SK-N-SH (cell line): Measurements from ENCODE around the gene TAGLN2. TPM values are rescaled to one million over a fixed set of nuclear protein-coding genes. Genes with fewer than 3 reads are reported as not detected.
A peak's percentile ranks its signal among the peaks of the same experiment; 100 is the strongest.

Experiments used
- CTCF ChIA-PET: fragments of 300-600, 350-600 bp; formaldehyde crosslinking; extraction: SDS; loops from one replicate; lab custom pipeline; 2021; lab: Yijun Ruan, JAX
- POLR2A ChIA-PET: fragments of 350-600 bp; sonication (Branson Sonifier 250); formaldehyde crosslinking; extraction: SDS; loops from one replicate; lab custom pipeline; 2020; ENCODE audit warnings: antibody characterized with exemption, inconsistent platforms; lab: Yijun Ruan, JAX
- DNase-seq: peaks from one replicate; pipeline ENCODE4 v3.0.0; 2012
- H2AFZ ChIP-seq: fragments of 200-600 bp; sonication (generic); 2 replicates; pipeline ENCODE4 v1.8.1; 2016; ENCODE audit warnings: antibody characterized with exemption, mild to moderate bottlenecking, low read depth
- H3F3A ChIP-seq: fragments of 200-600 bp; sonication (generic); replicated peaks from 2 replicates; pipeline ENCODE3; 2016; ENCODE audit warnings: antibody characterized with exemption, mild to moderate bottlenecking; ENCODE audit not compliant: insufficient read depth
- H3K27ac ChIP-seq, 2 experiments: fragments of 200-500 bp in 1 of 2; fragments of 200-600 bp in 1 of 2; sonication (Bioruptor generic) in 1 of 2; sonication (generic), shearing (Covaris generic) in 1 of 2; 2 replicates each; pipeline versions ENCODE4 v1.5.1 to v1.6.1; 2014 to 2016; ENCODE audit warnings: low read depth in 2 of 2, inconsistent platforms in 1 of 2, low read length in 1 of 2, mild to moderate bottlenecking in 1 of 2, mixed read lengths in 1 of 2
- H3K27me3 ChIP-seq: fragments of 200-600 bp; sonication (generic), shearing (Covaris generic); 2 replicates; pipeline ENCODE4 v1.6.1; 2016; ENCODE audit warnings: mixed run types; ENCODE audit not compliant: insufficient read depth
- H3K36me3 ChIP-seq, 2 experiments: fragments of 200-500 bp in 1 of 2; fragments of 200-600 bp in 1 of 2; sonication (Bioruptor generic) in 1 of 2; sonication (generic) in 1 of 2; replicated peaks in 1 of 2; 2 replicates each; pipeline versions ENCODE3 to v1.5.1; 2014 to 2016; ENCODE audit warnings: low read length in 1 of 2, mild to moderate bottlenecking in 1 of 2; ENCODE audit not compliant: insufficient read depth in 2 of 2, control insufficient read depth in 1 of 2
- H3K4me1 ChIP-seq, 2 experiments: fragments of 200-500 bp in 1 of 2; fragments of 200-600 bp in 1 of 2; sonication (Bioruptor generic) in 1 of 2; sonication (generic), shearing (Covaris generic) in 1 of 2; 2 replicates each; pipeline versions ENCODE4 v1.5.1 to v1.6.1; 2014 to 2016; ENCODE audit warnings: low read depth in 1 of 2, low read length in 1 of 2, mixed run types in 1 of 2; ENCODE audit not compliant: insufficient read depth in 2 of 2, control insufficient read depth in 1 of 2
- H3K4me2 ChIP-seq: fragments of 200-600 bp; sonication (generic), shearing (Covaris generic); 2 replicates; pipeline ENCODE4 v1.6.1; 2017; ENCODE audit warnings: mixed run types
- H3K4me3 ChIP-seq, 2 experiments: fragments of 200-500 bp in 1 of 2; fragments of 200-600 bp in 1 of 2; sonication (Bioruptor generic) in 1 of 2; sonication (generic), shearing (Covaris generic) in 1 of 2; 2 replicates each; pipeline versions ENCODE4 v1.5.1 to v1.8.1; 2014 to 2016; ENCODE audit warnings: low read depth in 2 of 2, inconsistent platforms in 1 of 2, low read length in 1 of 2, mild to moderate bottlenecking in 1 of 2, mixed read lengths in 1 of 2, moderate library complexity in 1 of 2
- H3K79me2 ChIP-seq: fragments of 200-600 bp; sonication (generic); 2 replicates; pipeline ENCODE4 v1.8.1; 2017; ENCODE audit warnings: mild to moderate bottlenecking; ENCODE audit not compliant: insufficient read depth
- H3K9ac ChIP-seq: fragments of 200-600 bp; sonication (generic); 2 replicates; pipeline ENCODE4 v1.6.1; 2017; ENCODE audit warnings: mixed run types
- H3K9me2 ChIP-seq: fragments of 200-600 bp; sonication (generic); 2 replicates; pipeline ENCODE4 v1.6.1; 2017; ENCODE audit warnings: mixed run types
- H3K9me3 ChIP-seq: fragments of 200-600 bp; sonication (generic); 2 replicates; pipeline ENCODE4 v1.6.1; 2017; ENCODE audit warnings: mixed run types, mild to moderate bottlenecking, moderate library complexity
- H4K20me1 ChIP-seq: fragments of 200-600 bp; sonication (generic); 2 replicates; pipeline ENCODE4 v1.6.1; 2017; ENCODE audit warnings: mild to moderate bottlenecking, mixed run types; ENCODE audit not compliant: insufficient read depth
- CHD2 ChIP-seq: fragments of 150-350 bp; IDR thresholded peaks from 2 replicates; pipeline ENCODE4 v1.6.1; 2018; ENCODE audit warnings: low read length; ENCODE audit not compliant: partially characterized antibody
- ELF1 ChIP-seq: IDR thresholded peaks from 2 replicates; pipeline ENCODE4 v1.4.0; 2012
- EP300 ChIP-seq, 2 experiments: IDR thresholded peaks; 2 replicates each; pipeline versions ENCODE4 v1.4.0 to v1.6.1; 2012; ENCODE audit warnings: borderline replicate concordance in 1 of 2, low read depth in 1 of 2, low read length in 1 of 2
- EZH2phosphoT487 ChIP-seq: fragments of 200-600 bp; sonication (generic); IDR thresholded peaks from 2 replicates; pipeline ENCODE4 v1.6.1; 2017; ENCODE audit warnings: low read depth, mixed run types, mild to moderate bottlenecking, antibody characterized with exemption, moderate library complexity, borderline replicate concordance
- GATA2 ChIP-seq: sonication (generic); formaldehyde crosslinking; IDR thresholded peaks from 2 replicates; pipeline ENCODE4 v1.5.0; 2020; ENCODE audit warnings: mild to moderate bottlenecking, missing genetic modification reagents
- MAX ChIP-seq: IDR thresholded peaks from 2 replicates; pipeline ENCODE4 v1.4.0; 2012; ENCODE audit warnings: low read depth
- NRF1 ChIP-seq: IDR thresholded peaks from 2 replicates; pipeline ENCODE4 v1.6.1; 2012; ENCODE audit warnings: low read depth, mild to moderate bottlenecking, low read length
- RAD21 ChIP-seq: IDR thresholded peaks from 2 replicates; pipeline ENCODE4 v1.6.1; 2012; ENCODE audit warnings: mild to moderate bottlenecking, low read length
- RCOR1 ChIP-seq: fragments of 150-350 bp; IDR thresholded peaks from 2 replicates; pipeline ENCODE4 v1.6.1; 2017; ENCODE audit warnings: antibody characterized with exemption, low read length
- SIN3A ChIP-seq: IDR thresholded peaks from 2 replicates; pipeline ENCODE4 v1.6.1; 2012; ENCODE audit warnings: low read depth, mild to moderate bottlenecking, low read length, moderate library complexity, borderline replicate concordance
- SMC3 ChIP-seq: IDR thresholded peaks from 2 replicates; pipeline ENCODE4 v1.6.1; 2012; ENCODE audit warnings: low read depth, low read length, improper control_type of control experiment
- TAF1 ChIP-seq: IDR thresholded peaks from 2 replicates; pipeline ENCODE4 v1.6.1; 2012; ENCODE audit warnings: low read depth, mild to moderate bottlenecking, low read length, moderate library complexity, borderline replicate concordance
- TEAD4 ChIP-seq: IDR thresholded peaks from 2 replicates; pipeline ENCODE4 v1.4.0; 2012; ENCODE audit warnings: mild to moderate bottlenecking, borderline replicate concordance; ENCODE audit not compliant: insufficient read depth
- YY1 ChIP-seq: IDR thresholded peaks from 2 replicates; pipeline ENCODE4 v1.4.0; 2012; ENCODE audit warnings: low read depth, mild to moderate bottlenecking
- WGBS: methylation state at CpG from one replicate; pipeline ENCODE4 v1.1.6; 2017; ENCODE audit warnings: low lambda C conversion rate; 5-methylcytosine and 5-hydroxymethylcytosine counted together
- polyA plus RNA-seq, 3 experiments: library from polyadenylated mRNA; depleted of rRNA; stranded (reverse); fragments of >200 nt; gene quantifications; 2 replicates each; pipeline ENCODE4 v1.2.3, GENCODE V29; 2012
- TF ChIP-seq, protein P1 (sequence below): IDR thresholded peaks from 2 replicates; pipeline ENCODE4 v1.4.0; 2012; ENCODE audit warnings: low read depth, borderline replicate concordance
- TF ChIP-seq, protein P2 (sequence below): fragments of 200-600 bp; sonication (generic); IDR thresholded peaks from 2 replicates; pipeline ENCODE4 v1.6.1; 2017; ENCODE audit warnings: antibody characterized with exemption, mild to moderate bottlenecking, moderate library complexity
- TF ChIP-seq, protein P3 (sequence below): fragments of 150-350 bp; IDR thresholded peaks from 2 replicates; pipeline ENCODE4 v1.6.1; 2016; ENCODE audit warnings: mild to moderate bottlenecking, low read depth, low read length

Gene TAGLN2
- polyA plus RNA-seq, 1 of the 3 experiments (the other 2 are of a cell fraction): 646 TPM

GRCh38 chr1:159961636-159962035, 36.3 kb upstream of the TAGLN2 start:
- 74% methylated on average over 15 of the region's 15 CpGs for WGBS
- H3K9me2 ChIP-seq: no peaks in the 10 kb centered on the region
- no peak for DNase-seq
- ChIA-PET CTCF (interaction anchor here (13.1 kb wide), 1 partner anchor 45 kb away, joined by 100 read pairs; no protein-coding TSS in a partner anchor), POLR2A (no interaction called here)
- no peak overlapping the region for H3K27ac ChIP-seq
- no peaks in the 10 kb centered on the region for H3K9me3 ChIP-seq
- peaks cover 17% of the 10 kb centered on the region; the same call in 1 of the 2 replicates for H3K27me3 ChIP-seq
- H3K4me1 ChIP-seq: no peaks in the 10 kb centered on the region
- no peaks in the 10 kb centered on the region for H3K36me3 ChIP-seq
- no peak overlapping the region; a peak in 1 of 4 replicates for H3K4me3 ChIP-seq
- H3K9ac ChIP-seq: no peak overlapping the region
- H2AFZ ChIP-seq: peak overlapping the region; percentile 53
- H4K20me1 ChIP-seq: no peaks in the 10 kb centered on the region
- H3K79me2 ChIP-seq: no peaks in the 10 kb centered on the region
- no peak overlapping the region for H3K4me2 ChIP-seq
- H3F3A ChIP-seq: no peaks in the 10 kb centered on the region
- no peak for TF ChIP-seq YY1
- TF ChIP-seq SIN3A: no peak
- no peak for TF ChIP-seq ELF1
- no peak for TF ChIP-seq TAF1
- TF ChIP-seq, protein P1, sequence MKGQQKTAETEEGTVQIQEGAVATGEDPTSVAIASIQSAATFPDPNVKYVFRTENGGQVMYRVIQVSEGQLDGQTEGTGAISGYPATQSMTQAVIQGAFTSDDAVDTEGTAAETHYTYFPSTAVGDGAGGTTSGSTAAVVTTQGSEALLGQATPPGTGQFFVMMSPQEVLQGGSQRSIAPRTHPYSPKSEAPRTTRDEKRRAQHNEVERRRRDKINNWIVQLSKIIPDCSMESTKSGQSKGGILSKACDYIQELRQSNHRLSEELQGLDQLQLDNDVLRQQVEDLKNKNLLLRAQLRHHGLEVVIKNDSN: no peak
- no peak for TF ChIP-seq RCOR1
- TF ChIP-seq CHD2: no peak

DNA sequence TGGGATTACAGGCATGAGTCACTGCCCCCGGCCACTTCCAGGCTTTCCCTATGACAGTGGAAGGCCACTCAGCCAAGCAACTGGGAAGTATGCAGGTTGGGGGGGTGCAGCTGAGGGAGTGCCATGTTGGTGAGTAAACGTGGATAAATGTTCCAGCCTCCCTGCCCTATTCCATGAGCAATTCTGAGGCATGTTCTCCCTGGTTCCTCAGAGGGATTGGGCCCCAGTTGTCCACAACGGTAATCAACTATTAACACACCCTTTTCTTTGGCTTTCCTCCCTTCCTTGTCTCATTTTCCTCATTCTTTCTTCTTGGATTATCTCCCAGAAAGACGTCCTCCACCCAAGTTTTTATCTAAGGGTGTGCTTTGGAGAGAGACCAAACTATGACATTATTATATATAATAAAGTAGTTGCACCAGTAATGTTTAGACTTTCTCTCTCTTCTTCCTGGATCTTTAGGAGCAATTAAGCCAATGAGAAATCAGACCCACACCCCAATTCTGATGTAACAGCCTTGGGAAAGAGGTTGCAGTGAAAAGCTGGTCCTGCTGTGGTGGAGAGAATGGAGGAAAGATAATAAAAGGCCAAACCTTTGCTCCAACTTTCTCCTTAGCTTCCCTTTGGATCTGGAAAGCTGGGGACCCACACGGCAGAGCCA, 35.5 kb upstream of the TAGLN2 start:
- H4K20me1 ChIP-seq: no peaks in the 10 kb centered on the region
- H3F3A ChIP-seq: no peaks in the 10 kb centered on the region
- no peaks in the 10 kb centered on the region for H3K79me2 ChIP-seq
- H3K9me3 ChIP-seq: no peaks in the 10 kb centered on the region
- H3K9ac ChIP-seq: no peak overlapping the region
- no peak overlapping the region; a peak in 1 of 4 replicates for H3K4me3 ChIP-seq
- ChIA-PET POLR2A (no interaction called here), CTCF (interaction anchor here (2.0 to 13.1 kb wide), 2 partner anchors 16 to 46 kb away, joined by 8 to 100 read pairs; partner anchors contain the start of gene IGSF9)
- H3K27ac ChIP-seq: peak overlapping the region in 1 of 2 experiments; percentile 12; a peak in 1 of 4 replicates
- peak overlapping the region; percentile 53 for H2AFZ ChIP-seq
- DNase-seq: no peak
- H3K9me2 ChIP-seq: no peaks in the 10 kb centered on the region
- H3K27me3 ChIP-seq: peaks cover 17% of the 10 kb centered on the region; the same call in 1 of the 2 replicates
- H3K36me3 ChIP-seq: no peaks in the 10 kb centered on the region
- WGBS: 11% methylated on average over 5 of the region's 5 CpGs
- no peak for TF ChIP-seq YY1
- TF ChIP-seq ELF1: no peak
- H3K4me2 ChIP-seq: no peak overlapping the region
- H3K4me1 ChIP-seq: no peaks in the 10 kb centered on the region

DNA sequence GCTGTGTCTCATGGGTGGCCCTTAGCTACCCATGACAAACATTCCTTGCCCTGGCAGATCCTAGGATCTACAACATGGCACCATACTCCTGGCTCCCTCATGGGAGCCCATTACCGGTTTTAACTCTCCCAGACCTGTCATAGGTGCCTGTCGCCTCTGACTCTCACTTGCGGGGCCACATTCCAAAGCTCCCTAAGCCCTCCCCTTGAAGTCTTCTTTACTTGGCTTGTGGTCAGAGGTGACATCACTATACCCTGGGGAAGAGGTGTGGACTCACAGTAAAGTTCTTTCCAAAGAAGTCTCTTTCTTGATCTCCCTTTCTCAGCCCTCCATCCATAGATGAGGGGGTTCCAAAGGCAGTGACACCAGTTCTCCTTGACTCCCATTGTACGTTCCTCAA, 34.1 kb upstream of the TAGLN2 start:
- H3K9ac ChIP-seq: no peak overlapping the region
- H3K4me1 ChIP-seq: no peaks in the 10 kb centered on the region
- H3K9me2 ChIP-seq: no peaks in the 10 kb centered on the region
- H3K9me3 ChIP-seq: no peaks in the 10 kb centered on the region
- DNase-seq: no peak
- no peak overlapping the region for H3K27ac ChIP-seq
- H3K27me3 ChIP-seq: peaks cover 8% of the 10 kb centered on the region; the same call in 1 of the 2 replicates
- POLR2A ChIA-PET: no interaction called here
- CTCF ChIA-PET: interaction anchor here (2.0 to 13.1 kb wide), 2 partner anchors 14 to 47 kb away, joined by 8 to 100 read pairs; partner anchors contain the start of gene IGSF9
- no peaks in the 10 kb centered on the region for H3F3A ChIP-seq
- H2AFZ ChIP-seq: no peak overlapping the region
- H3K4me3 ChIP-seq: no peak overlapping the region
- H4K20me1 ChIP-seq: no peaks in the 10 kb centered on the region
- H3K4me2 ChIP-seq: no peak overlapping the region
- 56% methylated on average over 4 of the region's 4 CpGs for WGBS
- no peaks in the 10 kb centered on the region for H3K36me3 ChIP-seq
- no peaks in the 10 kb centered on the region for H3K79me2 ChIP-seq
- TF ChIP-seq RAD21: no peak
- no peak for TF ChIP-seq SMC3
- no peak for TF ChIP-seq NRF1
- TF ChIP-seq, protein P2, sequence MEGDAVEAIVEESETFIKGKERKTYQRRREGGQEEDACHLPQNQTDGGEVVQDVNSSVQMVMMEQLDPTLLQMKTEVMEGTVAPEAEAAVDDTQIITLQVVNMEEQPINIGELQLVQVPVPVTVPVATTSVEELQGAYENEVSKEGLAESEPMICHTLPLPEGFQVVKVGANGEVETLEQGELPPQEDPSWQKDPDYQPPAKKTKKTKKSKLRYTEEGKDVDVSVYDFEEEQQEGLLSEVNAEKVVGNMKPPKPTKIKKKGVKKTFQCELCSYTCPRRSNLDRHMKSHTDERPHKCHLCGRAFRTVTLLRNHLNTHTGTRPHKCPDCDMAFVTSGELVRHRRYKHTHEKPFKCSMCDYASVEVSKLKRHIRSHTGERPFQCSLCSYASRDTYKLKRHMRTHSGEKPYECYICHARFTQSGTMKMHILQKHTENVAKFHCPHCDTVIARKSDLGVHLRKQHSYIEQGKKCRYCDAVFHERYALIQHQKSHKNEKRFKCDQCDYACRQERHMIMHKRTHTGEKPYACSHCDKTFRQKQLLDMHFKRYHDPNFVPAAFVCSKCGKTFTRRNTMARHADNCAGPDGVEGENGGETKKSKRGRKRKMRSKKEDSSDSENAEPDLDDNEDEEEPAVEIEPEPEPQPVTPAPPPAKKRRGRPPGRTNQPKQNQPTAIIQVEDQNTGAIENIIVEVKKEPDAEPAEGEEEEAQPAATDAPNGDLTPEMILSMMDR: no peak
- no peak for TF ChIP-seq EP300 (IDR thresholded peaks at IDR 0.05; ENCODE audit: borderline replicate concordance in 1 of 2, low read depth in 1 of 2, low read length in 1 of 2)
- TF ChIP-seq, protein P3, sequence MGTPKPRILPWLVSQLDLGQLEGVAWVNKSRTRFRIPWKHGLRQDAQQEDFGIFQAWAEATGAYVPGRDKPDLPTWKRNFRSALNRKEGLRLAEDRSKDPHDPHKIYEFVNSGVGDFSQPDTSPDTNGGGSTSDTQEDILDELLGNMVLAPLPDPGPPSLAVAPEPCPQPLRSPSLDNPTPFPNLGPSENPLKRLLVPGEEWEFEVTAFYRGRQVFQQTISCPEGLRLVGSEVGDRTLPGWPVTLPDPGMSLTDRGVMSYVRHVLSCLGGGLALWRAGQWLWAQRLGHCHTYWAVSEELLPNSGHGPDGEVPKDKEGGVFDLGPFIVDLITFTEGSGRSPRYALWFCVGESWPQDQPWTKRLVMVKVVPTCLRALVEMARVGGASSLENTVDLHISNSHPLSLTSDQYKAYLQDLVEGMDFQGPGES: no peak
- no peak for TF ChIP-seq GATA2 (CRISPR knock-in tag)
- no peak for TF ChIP-seq EZH2phosphoT487
- no peak for TF ChIP-seq TEAD4
- TF ChIP-seq MAX: no peak
